Gastrocnemius medialis (tissue), 4 donors: ENCODE measurements around the gene SLC27A1. TPM values are rescaled to one million over a fixed set of nuclear protein-coding genes. Genes with fewer than 3 reads are reported as not detected.
"Not testable (repeated sequence)": the region's sequence is repeated elsewhere in the genome, so short reads cannot be mapped to it uniquely, and the experiment has no call there.

Experiments used
- ATAC-seq, 2 donors: fragments of 150-250 bp; one replicate each; pipeline ENCODE4 v1.9.1; 2016
- DNase-seq, 2 donors: peaks; one replicate each; pipeline ENCODE4 v3.0.0-alpha.2; 2019
- H3K27ac ChIP-seq, 4 donors: fragments of 200-600 bp; sonication (generic); 1 replicate in 1 of 4; 2 replicates in 3 of 4; pipeline ENCODE4 v1.5.1; 2016 to 2018; ENCODE audit warnings: mild to moderate bottlenecking in 2 of 4, moderate library complexity in 1 of 4
- H3K27me3 ChIP-seq, 3 donors: fragments of 200-600 bp; sonication (generic) in 2 of 3; 1 replicate in 1 of 3; 2 replicates in 2 of 3; pipeline versions ENCODE4 v1.5.1 to v1.6.0; 2016 to 2019; ENCODE audit warnings: mild to moderate bottlenecking in 1 of 3, moderate library complexity in 1 of 3
- H3K36me3 ChIP-seq, 2 donors: fragments of 200-600 bp; sonication (generic) in 1 of 2; one replicate each; pipeline ENCODE4 v1.5.1; 2017 to 2018
- H3K4me1 ChIP-seq, 2 donors: fragments of 200-600 bp; sonication (generic) in 1 of 2; one replicate each; pipeline ENCODE4 v1.5.1; 2016 to 2017; ENCODE audit warnings: mild to moderate bottlenecking in 2 of 2
- H3K4me3 ChIP-seq, 4 donors: fragments of 200-600 bp; sonication (generic) in 3 of 4; 1 replicate in 1 of 4; 2 replicates in 3 of 4; pipeline ENCODE4 v1.5.1; 2016 to 2019; ENCODE audit warnings: mild to moderate bottlenecking in 2 of 4
- H3K9me3 ChIP-seq, 3 donors: fragments of 200-600 bp; sonication (generic) in 2 of 3; 1 replicate in 1 of 3; 2 replicates in 2 of 3; pipeline ENCODE4 v1.5.1; 2016 to 2019
- POLR2A ChIP-seq, 2 donors: fragments of 450-650 bp; IDR thresholded peaks; one replicate each; pipeline ENCODE4 v1.6.1; 2017; ENCODE audit warnings: antibody characterized with exemption in 2 of 2, mild to moderate bottlenecking in 2 of 2, moderate library complexity in 2 of 2
- in situ Hi-C, 4 donors: fragments of 200-750 bp; cut with MboI; loops; one replicate each; pipeline versions ENCODE4 v1.15.0 to v1.8.0; 2017; ENCODE audit warnings: low sequenced_read_pairs in 4 of 4
- intact Hi-C: fragments of 100-400 bp; cut with DNase I; formaldehyde crosslinking; loops from one replicate; pipeline ENCODE4 v1.15.1; 2023; ENCODE audit warnings: low total_unique reads
- total RNA-seq, 4 donors: library from RNA; depleted of rRNA; stranded (reverse); fragments of >200 nt; gene quantifications; one replicate each; pipeline versions ENCODE4 v1.1.0 to v1.2.3, GENCODE V29; 2016
- TF ChIP-seq, protein P1 (sequence below), 5 experiments: fragments of 450-650 bp in 3 of 5; fragments of 200-600 bp in 2 of 5; sonication (generic) in 2 of 5; IDR thresholded peaks in 4 of 5; conservative IDR thresholded peaks in 1 of 5; 1 replicate in 4 of 5; 2 replicates in 1 of 5; pipeline ENCODE4 v1.5.1; 2016 to 2019; ENCODE audit warnings: antibody characterized with exemption in 5 of 5, mild to moderate bottlenecking in 3 of 5, moderate library complexity in 3 of 5

The SLC27A1 gene
- total RNA-seq, 4 donors from 2014 or later: 20.7 to 53.8 (median 43.7) TPM

DNA sequence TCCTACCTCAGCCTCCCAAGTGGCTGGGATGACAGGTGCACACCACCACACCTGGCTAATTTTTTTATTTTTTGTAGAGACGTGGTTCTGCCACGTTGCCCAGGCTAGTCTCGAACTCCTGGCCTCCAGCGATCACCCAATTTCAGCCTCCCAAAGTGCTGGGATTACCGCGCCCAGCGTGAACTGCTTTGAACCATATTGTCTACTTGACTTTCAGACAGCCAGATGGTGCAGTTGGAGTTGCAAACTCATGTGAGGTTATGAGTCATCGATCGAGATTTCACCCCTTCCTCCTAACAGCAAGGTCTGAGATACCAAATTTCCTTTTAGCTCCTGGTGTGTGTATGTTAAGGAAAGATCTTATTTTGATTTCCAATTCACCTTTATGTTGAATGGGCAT, 2.7 kb downstream of the SLC27A1 start:
- peaks cover 33 to 42% of the 10 kb centered on the region in 2 donors for H3K4me1 ChIP-seq

DNA sequence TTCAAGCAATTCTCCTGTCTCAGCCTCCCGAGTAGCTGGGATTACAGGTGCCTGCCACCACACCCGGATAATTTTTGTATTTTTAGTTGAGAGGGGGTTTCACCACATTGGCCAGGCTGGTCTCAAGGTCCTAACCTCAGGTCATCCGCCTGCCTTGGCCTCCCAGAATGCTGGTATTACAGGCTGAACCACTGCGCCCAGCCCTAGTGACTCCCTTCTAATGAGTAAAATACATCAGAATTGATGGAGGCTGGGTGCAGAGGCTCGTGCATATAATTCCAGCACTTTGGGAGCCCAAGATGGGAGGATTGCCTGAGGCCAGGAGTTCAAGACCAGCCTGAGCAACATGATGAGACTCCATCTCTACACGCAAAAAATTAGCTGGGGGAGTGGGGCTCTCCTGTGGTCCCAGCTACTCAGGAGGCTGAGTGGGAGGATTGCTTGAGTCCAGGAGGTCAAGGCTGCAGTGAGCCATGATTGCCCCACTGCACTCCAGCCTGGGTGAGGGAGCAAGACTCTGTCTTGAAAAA, 4.8 kb downstream of the SLC27A1 start:
- DNase-seq, H3K36me3 ChIP-seq, ATAC-seq, H3K27me3 ChIP-seq, H3K9me3 ChIP-seq, H3K4me3 ChIP-seq, in situ Hi-C loops: not testable (repeated sequence)
- peak overlapping the region; percentile 92 to 100 (median 96) for H3K27ac ChIP-seq
- intact Hi-C loops: loop anchor here (2.0 kb wide), 1 partner anchor 38 kb away; no protein-coding TSS in a partner anchor
- H3K4me1 ChIP-seq: peaks cover 31 to 33% of the 10 kb centered on the region in 2 donors

More for the DNA sequence above, 2.7 kb downstream of the SLC27A1 start:
- intact Hi-C loops (loop anchor here (5.0 kb wide), 1 partner anchor 84 kb away; the partner anchor contains the start of gene COLGALT1), in situ Hi-C loops (no loop called here)
- ATAC-seq: no peak
- TF ChIP-seq, protein P1, sequence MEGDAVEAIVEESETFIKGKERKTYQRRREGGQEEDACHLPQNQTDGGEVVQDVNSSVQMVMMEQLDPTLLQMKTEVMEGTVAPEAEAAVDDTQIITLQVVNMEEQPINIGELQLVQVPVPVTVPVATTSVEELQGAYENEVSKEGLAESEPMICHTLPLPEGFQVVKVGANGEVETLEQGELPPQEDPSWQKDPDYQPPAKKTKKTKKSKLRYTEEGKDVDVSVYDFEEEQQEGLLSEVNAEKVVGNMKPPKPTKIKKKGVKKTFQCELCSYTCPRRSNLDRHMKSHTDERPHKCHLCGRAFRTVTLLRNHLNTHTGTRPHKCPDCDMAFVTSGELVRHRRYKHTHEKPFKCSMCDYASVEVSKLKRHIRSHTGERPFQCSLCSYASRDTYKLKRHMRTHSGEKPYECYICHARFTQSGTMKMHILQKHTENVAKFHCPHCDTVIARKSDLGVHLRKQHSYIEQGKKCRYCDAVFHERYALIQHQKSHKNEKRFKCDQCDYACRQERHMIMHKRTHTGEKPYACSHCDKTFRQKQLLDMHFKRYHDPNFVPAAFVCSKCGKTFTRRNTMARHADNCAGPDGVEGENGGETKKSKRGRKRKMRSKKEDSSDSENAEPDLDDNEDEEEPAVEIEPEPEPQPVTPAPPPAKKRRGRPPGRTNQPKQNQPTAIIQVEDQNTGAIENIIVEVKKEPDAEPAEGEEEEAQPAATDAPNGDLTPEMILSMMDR (IDR thresholded peaks at IDR 0.05 in 4 of 5, conservative IDR thresholded peaks at IDR 0.05 in 1 of 5): no peak
- TF ChIP-seq POLR2A (IDR thresholded peaks at IDR 0.05): no peak
- Histone ChIP-seq H3K9me3 (no peaks in the 10 kb centered on the region), H3K27ac (peak overlapping the region; percentile 92 to 100 (median 96)), H3K4me3 (no peak overlapping the region), H3K27me3 (no peaks in the 10 kb centered on the region), H3K36me3 (no peaks in the 10 kb centered on the region)
- peak in 1 of 2 donors; percentile 49 for DNase-seq

DNA sequence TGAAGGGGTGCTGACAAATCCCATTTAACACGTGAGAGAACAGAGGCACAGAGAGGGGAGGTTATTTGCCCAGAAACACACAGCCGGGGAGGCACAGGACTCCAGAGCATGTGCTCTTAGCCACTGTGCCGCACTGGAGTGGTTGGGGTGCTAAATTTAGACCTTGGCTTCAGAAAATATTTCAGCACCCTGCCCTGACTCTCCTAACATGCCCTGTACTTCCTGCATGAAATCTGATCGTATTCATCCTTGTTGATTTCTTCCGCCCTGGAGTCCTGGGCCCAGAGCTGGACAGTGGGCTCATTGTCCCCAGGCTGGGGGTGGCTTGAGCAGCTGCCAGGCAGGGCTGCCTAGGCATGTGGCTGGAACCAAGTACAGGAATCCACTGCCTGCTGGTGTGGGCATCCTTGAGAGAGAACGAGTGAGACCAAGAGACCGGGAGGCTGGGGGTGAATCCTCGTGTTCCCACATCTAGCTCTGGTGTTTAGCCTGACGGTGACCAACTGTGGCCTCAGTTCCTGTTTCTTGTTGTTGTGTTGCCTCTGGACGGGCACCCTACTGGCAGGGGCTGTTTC, 5.3 kb downstream of the SLC27A1 start:
- peak; percentile 29 to 43 for TF ChIP-seq POLR2A (IDR thresholded peaks at IDR 0.05)
- TF ChIP-seq, protein P1 (IDR thresholded peaks at IDR 0.05 in 4 of 5, conservative IDR thresholded peaks at IDR 0.05 in 1 of 5): no peak
- intact Hi-C loops (loop anchor here (2.0 kb wide), 1 partner anchor 37 kb away; no protein-coding TSS in a partner anchor), in situ Hi-C loops (no loop called here)
- peak; percentile 94 for ATAC-seq
- Histone ChIP-seq H3K9me3 (no peaks in the 10 kb centered on the region), H3K27ac (peak overlapping the region; percentile 92 to 100 (median 96)), H3K27me3 (no peaks in the 10 kb centered on the region), H3K4me1 (peaks cover 31 to 32% of the 10 kb centered on the region in 2 donors), H3K4me3 (peak overlapping the region in 3 of 4 donors; percentile 10 to 15 (median 10)), H3K36me3 (no peaks in the 10 kb centered on the region)
- peak; percentile 65 to 83 for DNase-seq

DNA sequence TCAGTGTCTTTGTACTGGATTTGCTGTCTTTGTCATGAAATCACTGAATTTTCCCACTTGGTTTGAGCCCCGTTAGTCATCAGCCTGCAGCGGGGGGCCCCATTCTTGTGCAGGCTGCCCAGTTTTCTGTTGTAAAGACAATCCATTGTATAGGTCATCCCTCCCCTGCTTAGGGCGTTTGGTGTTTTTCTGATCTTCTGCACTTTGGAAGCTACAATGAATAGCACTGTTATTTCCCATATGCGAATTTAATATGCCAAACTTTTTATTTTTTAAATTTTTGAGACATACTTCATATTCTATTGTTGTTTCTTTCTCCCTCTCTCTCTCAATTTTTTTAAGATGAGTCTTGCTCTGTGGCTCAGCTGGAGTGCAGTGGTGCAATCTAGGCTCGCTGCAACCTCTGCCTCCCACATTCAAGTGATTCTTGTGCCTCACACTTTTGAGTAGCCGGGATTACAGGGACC, 9.0 kb downstream of the SLC27A1 start:
- Histone ChIP-seq H3K27me3 (no peaks in the 10 kb centered on the region), H3K9me3 (no peaks in the 10 kb centered on the region), H3K4me3 (no peak overlapping the region), H3K36me3 (no peaks in the 10 kb centered on the region), H3K4me1 (peaks cover 19 to 29% of the 10 kb centered on the region in 2 donors), H3K27ac (peak overlapping the region in 2 of 4 donors; percentile 15 to 22)
- DNase-seq (no peak), ATAC-seq (no peak)
- TF ChIP-seq POLR2A (IDR thresholded peaks at IDR 0.05): no peak
- TF ChIP-seq, protein P1 (IDR thresholded peaks at IDR 0.05 in 4 of 5, conservative IDR thresholded peaks at IDR 0.05 in 1 of 5): no peak
- intact Hi-C loops: no loop called here
- in situ Hi-C loops: no loop called here

DNA sequence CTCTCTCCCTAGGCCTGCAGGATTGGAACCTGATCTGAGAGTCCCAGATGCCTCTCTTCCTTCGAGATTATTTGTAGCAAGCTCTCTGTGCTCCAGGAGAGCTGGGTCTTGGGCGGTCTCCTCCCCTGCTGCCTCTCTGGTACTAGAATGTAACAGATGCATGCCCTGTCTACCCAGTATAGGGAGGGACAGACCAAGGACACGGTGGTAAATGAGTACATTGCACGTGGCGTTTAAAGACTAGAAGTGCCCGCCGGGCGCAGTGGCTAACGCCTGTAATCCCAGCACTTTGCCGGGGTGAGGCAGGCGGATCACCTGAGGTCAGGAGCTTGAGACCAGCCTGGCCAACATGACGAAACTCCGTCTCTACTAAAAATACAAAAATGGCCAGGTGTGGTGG, 11.7 kb downstream of the SLC27A1 start:
- intact Hi-C loops: no loop called here
- ATAC-seq (peak; percentile 38 to 51), DNase-seq (no peak)
- TF ChIP-seq, protein P1 (IDR thresholded peaks at IDR 0.05 in 4 of 5, conservative IDR thresholded peaks at IDR 0.05 in 1 of 5): no peak
- TF ChIP-seq POLR2A (IDR thresholded peaks at IDR 0.05): no peak
- no peaks in the 10 kb centered on the region for H3K27me3 ChIP-seq
- no peak overlapping the region for H3K4me3 ChIP-seq
- in situ Hi-C loops: no loop called here
- no peaks in the 10 kb centered on the region for H3K36me3 ChIP-seq
- H3K4me1 ChIP-seq: peaks cover 7 to 9% of the 10 kb centered on the region in 2 donors
- H3K27ac ChIP-seq: peak overlapping the region in 1 of 4 donors; percentile 40
- no peaks in the 10 kb centered on the region for H3K9me3 ChIP-seq
